B cell (primary cell): ENCODE measurements around the gene PLPP3.

Source experiments
- CTCF ChIP-seq: fragments of 200-600 bp; IDR thresholded peaks from one replicate; pipeline ENCODE4 v1.8.0; 2022; ENCODE audit warnings: antibody characterized with exemption, mild to moderate bottlenecking
- EZH2 ChIP-seq: IDR thresholded peaks from 2 replicates; pipeline ENCODE4 v1.6.1; 2012; ENCODE audit warnings: borderline replicate concordance, low read depth, mild to moderate bottlenecking, moderate library complexity, low read length; ENCODE audit not compliant: insufficient read depth, poor library complexity, severe bottlenecking

- TF ChIP-seq CTCF (no peak), EZH2 (no peak)
Observed at GRCh38 chr1:56506951-56507491, 72.3 kb downstream of the PLPP3 start.
